Upper lobe of left lung (tissue), 6 donors: ENCODE data around the gene STK39. TPM values are rescaled to one million over a fixed set of nuclear protein-coding genes. Genes with fewer than 3 reads are reported as not detected.

Experiments used
- ATAC-seq, 2 donors: fragments of 200-7000 bp; cut with Tn5 transposase; one replicate each; pipeline ENCODE4 v1.9.1; 2022; ENCODE audit warnings: mild to moderate bottlenecking in 2 of 2, moderate library complexity in 2 of 2; ENCODE audit not compliant: low FRiP score in 2 of 2
- DNase-seq, 2 donors: peaks; one replicate each; pipeline ENCODE4 v3.0.0-alpha.2; 2019 to 2020
- H3K27ac ChIP-seq, 4 donors: fragments of 200-600 bp; sonication (generic); one replicate each; pipeline ENCODE4 v1.5.1; 2016 to 2019
- H3K27me3 ChIP-seq, 4 donors: fragments of 200-600 bp; sonication (generic); one replicate each; pipeline ENCODE4 v1.5.1; 2017 to 2019
- H3K36me3 ChIP-seq, 4 donors: fragments of 200-600 bp; sonication (generic); one replicate each; pipeline ENCODE4 v1.5.1; 2016 to 2019
- H3K4me1 ChIP-seq, 4 donors: fragments of 200-600 bp; sonication (generic); one replicate each; pipeline ENCODE4 v1.5.1; 2018 to 2019
- H3K4me3 ChIP-seq, 4 donors: fragments of 200-600 bp; sonication (generic); one replicate each; pipeline ENCODE4 v1.5.1; 2017 to 2019; ENCODE audit warnings: mild to moderate bottlenecking in 2 of 4, moderate library complexity in 1 of 4
- H3K9me3 ChIP-seq, 4 donors: fragments of 200-600 bp; sonication (generic); one replicate each; pipeline ENCODE4 v1.5.1; 2018 to 2019
- CTCF ChIP-seq, 6 experiments: fragments of 450-650 bp in 4 of 6; fragments of 200-600 bp in 2 of 6; sonication (generic) in 2 of 6; IDR thresholded peaks; one replicate each; pipeline ENCODE4 v1.5.1; 2016 to 2019; ENCODE audit warnings: antibody characterized with exemption in 6 of 6
- EP300 ChIP-seq, 4 donors: sonication (generic); formaldehyde crosslinking; IDR thresholded peaks; one replicate each; pipeline ENCODE4 v1.5.1; 2017; ENCODE audit warnings: antibody characterized with exemption in 4 of 4, control low read depth in 2 of 4
- POLR2A ChIP-seq, 4 donors: fragments of 450-650 bp; IDR thresholded peaks; one replicate each; pipeline ENCODE4 v1.5.1; 2016 to 2017; ENCODE audit warnings: antibody characterized with exemption in 4 of 4, mild to moderate bottlenecking in 2 of 4
- POLR2AphosphoS5 ChIP-seq, 2 donors: sonication (generic); formaldehyde crosslinking; IDR thresholded peaks; one replicate each; pipeline ENCODE4 v1.5.1; 2017; ENCODE audit warnings: antibody characterized with exemption in 2 of 2
- whole genome bisulfite sequencing, 2 donors: methylation state at CpG; one replicate each; pipeline ENCODE4 v1.1.5; 2017 to 2018; 5-methylcytosine and 5-hydroxymethylcytosine counted together
- total RNA-seq, 6 donors: library from RNA; depleted of rRNA in 4 of 6; stranded (reverse); fragments of >200 nt in 4 of 6; gene quantifications; one replicate each; pipeline versions ENCODE4 v1.1.0 to v1.2.1, GENCODE V29; 2016 to 2021
- donor health status: DM: no; HTN: no; CAD: no; lungs with moderate emphysema.
- donor health status: DM: no; HTN: yes; CAD: no; lungs with severe emphysema.

Gene STK39
- total RNA-seq, 6 donors from 2014 or later = 7.9 to 18.8 (median 12.1) TPM

DNA sequence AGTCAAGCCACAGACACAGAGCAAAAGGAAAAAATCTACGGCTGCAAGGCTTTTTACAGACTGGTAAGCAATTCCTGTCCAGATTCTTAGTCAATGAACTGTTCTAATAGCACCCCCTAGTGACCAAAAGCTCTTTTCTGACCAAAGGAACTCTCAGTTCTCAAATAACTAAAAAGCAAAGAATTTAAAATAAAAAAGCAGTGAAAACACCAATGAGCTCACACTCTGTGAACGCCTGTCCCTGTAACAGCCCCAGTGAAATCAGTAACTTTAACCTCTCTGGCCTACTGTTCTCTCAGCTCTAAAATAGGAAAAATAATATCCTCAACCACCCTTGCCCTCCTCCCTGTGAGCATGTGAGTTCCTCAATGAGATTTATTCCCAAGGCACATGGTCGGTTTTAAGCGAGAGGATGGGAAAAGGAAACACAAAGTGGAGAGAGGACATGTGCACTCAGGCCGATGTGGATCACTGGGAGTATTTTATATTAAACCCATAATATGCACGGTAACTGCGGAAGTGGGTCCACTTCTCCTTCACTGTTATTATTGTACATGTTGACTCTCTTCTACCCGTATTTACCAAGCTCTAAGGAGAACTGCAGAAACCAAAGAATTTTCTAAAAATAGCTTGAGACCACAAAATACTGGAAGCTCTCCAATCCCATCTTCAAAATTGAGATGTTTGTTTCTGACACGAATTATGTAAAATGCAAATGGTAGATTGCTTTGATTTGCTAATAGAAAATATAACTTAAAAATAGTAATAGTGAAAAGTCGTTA, 128.5 kb downstream of the STK39 start:
- Histone ChIP-seq H3K4me3 (no peak overlapping the region), H3K9me3 (no peaks in the 10 kb centered on the region), H3K27me3 (no peaks in the 10 kb centered on the region), H3K36me3 (peaks cover 0 to 4% (median 2%) of the 10 kb centered on the region in 4 donors), H3K4me1 (peaks cover 0 to 9% (median 3%) of the 10 kb centered on the region in 4 donors), H3K27ac (peak overlapping the region in 2 of 4 donors; percentile 24 to 33)
- TF ChIP-seq POLR2AphosphoS5 (IDR thresholded peaks at IDR 0.05) (no peak), CTCF (IDR thresholded peaks at IDR 0.05) (peak in 5 of 6 experiments; percentile 45 to 66 (median 57))
- 36 to 41% methylated on average over 10 of the region's 10 CpGs for WGBS, 2 donors
- ATAC-seq (peak; percentile 77 to 87), DNase-seq (no peak)

DNA sequence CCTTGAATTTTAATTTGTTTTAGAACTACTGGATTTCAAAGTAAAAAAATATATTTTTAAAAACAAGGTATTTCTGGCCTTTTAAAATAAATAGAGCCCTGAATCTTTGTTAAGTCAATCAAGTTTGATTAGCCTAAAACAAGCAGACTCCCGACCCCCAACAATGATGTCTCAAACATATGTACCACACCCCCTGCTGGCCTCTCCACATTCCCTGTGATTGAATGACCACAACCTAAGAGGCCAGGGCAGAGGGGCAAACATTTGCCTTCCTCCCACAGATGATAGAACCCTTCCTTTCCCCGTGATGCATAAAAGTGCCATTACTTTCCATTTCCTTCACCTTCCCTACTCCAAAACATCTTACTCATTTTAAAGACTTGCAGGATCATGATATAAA, 130.9 kb downstream of the STK39 start:
- no peaks in the 10 kb centered on the region for H3K27me3 ChIP-seq
- ATAC-seq (no peak), DNase-seq (no peak)
- TF ChIP-seq EP300 (IDR thresholded peaks at IDR 0.05) (no peak), CTCF (IDR thresholded peaks at IDR 0.05) (no peak), POLR2AphosphoS5 (IDR thresholded peaks at IDR 0.05) (no peak), POLR2A (IDR thresholded peaks at IDR 0.05) (no peak)
- H3K4me3 ChIP-seq = no peak overlapping the region
- no peaks in the 10 kb centered on the region for H3K36me3 ChIP-seq
- WGBS, 2 donors = 77 to 93% methylated on average over 2 of the region's 2 CpGs
- no peaks in the 10 kb centered on the region for H3K9me3 ChIP-seq
- H3K27ac ChIP-seq = no peak overlapping the region
- H3K4me1 ChIP-seq = peaks cover 0 to 9% (median 3%) of the 10 kb centered on the region in 4 donors

DNA sequence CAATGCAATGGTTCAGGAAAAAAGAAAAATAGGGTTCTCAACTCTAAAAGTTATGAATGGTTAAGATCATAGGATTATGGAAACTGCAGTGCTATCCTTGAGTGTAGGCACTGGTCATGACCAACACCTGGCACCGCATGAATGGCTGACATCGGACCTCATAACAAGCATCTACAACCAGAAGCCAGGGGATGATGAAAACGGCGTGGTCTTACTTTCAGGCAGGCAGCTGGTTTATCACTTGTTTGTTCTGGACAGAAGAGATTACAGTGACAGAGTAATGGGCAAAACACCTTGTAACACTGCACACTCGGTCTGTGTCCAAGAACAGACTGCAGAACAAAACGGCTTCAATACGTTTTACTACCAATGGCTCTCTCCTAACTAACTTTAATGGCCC, 132.8 kb downstream of the STK39 start:
- H3K27ac ChIP-seq = no peak overlapping the region

DNA sequence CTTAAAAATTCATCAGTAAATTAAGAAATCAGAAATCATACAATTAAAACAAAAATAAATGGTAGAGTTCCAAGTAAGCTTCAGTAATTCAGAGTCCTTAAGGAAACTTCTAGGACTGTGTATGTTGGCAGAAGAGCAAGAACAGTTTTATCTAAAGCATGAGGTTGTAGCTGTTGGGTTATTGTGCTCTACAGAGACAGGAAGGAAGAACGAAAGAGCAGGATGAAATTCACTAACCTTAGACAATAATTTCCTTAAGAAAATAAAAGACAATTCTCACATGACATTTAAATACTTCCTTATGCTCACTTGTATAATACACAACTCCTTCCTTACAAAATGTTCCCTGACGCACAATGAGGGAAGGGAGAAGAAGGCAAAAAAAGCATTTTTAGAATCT, 133.4 kb downstream of the STK39 start:
- WGBS, 2 donors = 48 to 52% methylated on average over 2 of the region's 2 CpGs
- no peaks in the 10 kb centered on the region for H3K9me3 ChIP-seq
- ATAC-seq (no peak), DNase-seq (no peak)
- H3K4me3 ChIP-seq = no peak overlapping the region
- H3K27me3 ChIP-seq = no peaks in the 10 kb centered on the region
- peaks cover 0 to 7% (median 3%) of the 10 kb centered on the region in 4 donors for H3K4me1 ChIP-seq
- no peak overlapping the region for H3K27ac ChIP-seq
- no peaks in the 10 kb centered on the region for H3K36me3 ChIP-seq
- TF ChIP-seq CTCF (IDR thresholded peaks at IDR 0.05) (no peak), POLR2A (IDR thresholded peaks at IDR 0.05) (no peak), POLR2AphosphoS5 (IDR thresholded peaks at IDR 0.05) (no peak), EP300 (IDR thresholded peaks at IDR 0.05) (no peak)

More for the DNA sequence above, 132.8 kb downstream of the STK39 start:
- ATAC-seq = no peak
- TF ChIP-seq CTCF (IDR thresholded peaks at IDR 0.05) (no peak), POLR2A (IDR thresholded peaks at IDR 0.05) (no peak), POLR2AphosphoS5 (IDR thresholded peaks at IDR 0.05) (no peak), EP300 (IDR thresholded peaks at IDR 0.05) (no peak)
- DNase-seq = no peak
- Histone ChIP-seq H3K4me3 (no peak overlapping the region), H3K9me3 (no peaks in the 10 kb centered on the region), H3K4me1 (peaks cover 0 to 9% (median 3%) of the 10 kb centered on the region in 4 donors), H3K27me3 (no peaks in the 10 kb centered on the region), H3K36me3 (no peaks in the 10 kb centered on the region)
- WGBS, 2 donors = 89 to 93% methylated on average over 7 of the region's 7 CpGs

- Histone ChIP-seq H3K27ac (no peak overlapping the region), H3K4me1 (no peaks in the 10 kb centered on the region), H3K9me3 (no peaks in the 10 kb centered on the region), H3K36me3 (no peaks in the 10 kb centered on the region), H3K27me3 (no peaks in the 10 kb centered on the region), H3K4me3 (no peak overlapping the region)
- DNase-seq = no peak
- TF ChIP-seq EP300 (IDR thresholded peaks at IDR 0.05) (no peak), POLR2AphosphoS5 (IDR thresholded peaks at IDR 0.05) (no peak), CTCF (IDR thresholded peaks at IDR 0.05) (no peak), POLR2A (IDR thresholded peaks at IDR 0.05) (no peak)
- no peak for ATAC-seq
- WGBS, 2 donors = 53 to 61% methylated on average over 2 of the region's 2 CpGs
These were observed 140.1 kb downstream of the STK39 start for GRCh38 chr2:168107322-168107721.
